ENCODE results near the gene YWHAG. TPM values are rescaled to one million over a fixed set of nuclear protein-coding genes. Genes with fewer than 3 reads are reported as not detected.
A peak's percentile ranks its signal among the peaks of the same experiment; 100 is the strongest.

Gene YWHAG
- total and polyA plus RNA-seq, 4 donors: 11.6 to 46.7 (median 43.5) TPM

DNA sequence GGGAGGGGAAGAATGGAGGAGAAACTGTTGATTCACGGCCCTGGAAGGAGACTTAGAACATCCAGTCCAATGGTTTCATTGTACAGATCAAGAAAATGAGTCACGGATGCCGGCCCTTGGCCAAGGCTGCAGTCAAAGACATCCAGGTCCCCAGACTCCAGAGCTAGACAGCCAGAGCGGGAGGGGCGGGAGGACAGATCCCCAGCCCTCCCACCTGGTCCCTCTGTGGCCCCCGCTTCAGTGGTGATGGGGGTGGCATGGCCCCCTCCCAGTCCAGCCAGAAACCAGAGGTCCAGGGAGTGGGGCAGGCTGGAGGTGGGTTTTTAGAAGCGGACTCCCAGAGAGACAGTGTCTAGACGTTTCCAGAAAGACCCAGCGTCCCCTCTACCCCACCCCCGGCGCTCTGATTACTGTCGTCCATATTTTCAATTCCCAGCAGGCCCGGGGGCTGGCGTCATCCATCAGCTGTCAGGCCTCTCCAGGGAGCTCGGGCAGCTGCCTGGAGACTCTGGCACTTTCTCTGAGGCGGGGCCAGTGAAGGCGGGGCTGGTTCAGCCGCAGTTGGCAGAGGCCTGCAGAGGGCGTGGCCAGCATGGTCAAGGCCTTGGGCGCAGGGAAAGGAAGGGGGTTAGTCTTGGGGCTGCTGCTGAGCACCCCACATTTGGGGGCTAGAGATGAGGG is 64.3 kb downstream of the YWHAG start:
- H3K9ac ChIP-seq (ENCODE audit: low read depth in 1 of 2, low read length in 2 of 2): peak overlapping the region in 1 of 2 donors; percentile 46

More for the DNA sequence above, 64.3 kb downstream of the YWHAG start:
- H3K36me3 ChIP-seq (ENCODE audit: control insufficient read depth in 4 of 4, insufficient read depth in 3 of 4, low read depth in 1 of 4, low read length in 3 of 4): no peaks in the 10 kb centered on the region
- H3K9me3 ChIP-seq (ENCODE audit: control insufficient read depth in 4 of 4, low read length in 3 of 4): no peaks in the 10 kb centered on the region
- 32% methylated on average over 20 of the region's 20 CpGs for WGBS
- no peaks in the 10 kb centered on the region for H3K27me3 ChIP-seq (ENCODE audit: control insufficient read depth in 4 of 4, insufficient read depth in 4 of 4, low read length in 3 of 4)
- TF ChIP-seq, protein P1, sequence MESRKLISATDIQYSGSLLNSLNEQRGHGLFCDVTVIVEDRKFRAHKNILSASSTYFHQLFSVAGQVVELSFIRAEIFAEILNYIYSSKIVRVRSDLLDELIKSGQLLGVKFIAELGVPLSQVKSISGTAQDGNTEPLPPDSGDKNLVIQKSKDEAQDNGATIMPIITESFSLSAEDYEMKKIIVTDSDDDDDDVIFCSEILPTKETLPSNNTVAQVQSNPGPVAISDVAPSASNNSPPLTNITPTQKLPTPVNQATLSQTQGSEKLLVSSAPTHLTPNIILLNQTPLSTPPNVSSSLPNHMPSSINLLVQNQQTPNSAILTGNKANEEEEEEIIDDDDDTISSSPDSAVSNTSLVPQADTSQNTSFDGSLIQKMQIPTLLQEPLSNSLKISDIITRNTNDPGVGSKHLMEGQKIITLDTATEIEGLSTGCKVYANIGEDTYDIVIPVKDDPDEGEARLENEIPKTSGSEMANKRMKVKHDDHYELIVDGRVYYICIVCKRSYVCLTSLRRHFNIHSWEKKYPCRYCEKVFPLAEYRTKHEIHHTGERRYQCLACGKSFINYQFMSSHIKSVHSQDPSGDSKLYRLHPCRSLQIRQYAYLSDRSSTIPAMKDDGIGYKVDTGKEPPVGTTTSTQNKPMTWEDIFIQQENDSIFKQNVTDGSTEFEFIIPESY (IDR thresholded peaks at IDR 0.05): peak; percentile 69
- TF ChIP-seq, protein P2, sequence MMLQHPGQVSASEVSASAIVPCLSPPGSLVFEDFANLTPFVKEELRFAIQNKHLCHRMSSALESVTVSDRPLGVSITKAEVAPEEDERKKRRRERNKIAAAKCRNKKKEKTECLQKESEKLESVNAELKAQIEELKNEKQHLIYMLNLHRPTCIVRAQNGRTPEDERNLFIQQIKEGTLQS (IDR thresholded peaks at IDR 0.05): no peak
- TF ChIP-seq SP1 (IDR thresholded peaks at IDR 0.05) (peak; percentile 63), JUND (IDR thresholded peaks at IDR 0.05) (peak in 1 of 2 donors; percentile 74), FOXA2 (IDR thresholded peaks at IDR 0.05) (no peak), EGR1 (IDR thresholded peaks at IDR 0.05; ENCODE audit: low read depth in 2 of 2) (no peak), YY1 (IDR thresholded peaks at IDR 0.05) (peak; percentile 96), NR2F2 (IDR thresholded peaks at IDR 0.05) (peak; percentile 22), GABPA (IDR thresholded peaks at IDR 0.05 in 1 of 2, conservative IDR thresholded peaks at IDR 0.05 in 1 of 2) (no peak), REST (IDR thresholded peaks at IDR 0.05) (peak; percentile 39), HNF4A (conservative IDR thresholded peaks at IDR 0.05) (peak in 1 of 2 donors; percentile 13), RAD21 (IDR thresholded peaks at IDR 0.05) (no peak), TAF1 (conservative IDR thresholded peaks at IDR 0.05) (no peak), RXRA (IDR thresholded peaks at IDR 0.05) (peak in 1 of 2 donors; percentile 42), HNF4G (IDR thresholded peaks at IDR 0.05) (no peak), FOXA1 (IDR thresholded peaks at IDR 0.05) (no peak)
- TF ChIP-seq, protein P3, sequence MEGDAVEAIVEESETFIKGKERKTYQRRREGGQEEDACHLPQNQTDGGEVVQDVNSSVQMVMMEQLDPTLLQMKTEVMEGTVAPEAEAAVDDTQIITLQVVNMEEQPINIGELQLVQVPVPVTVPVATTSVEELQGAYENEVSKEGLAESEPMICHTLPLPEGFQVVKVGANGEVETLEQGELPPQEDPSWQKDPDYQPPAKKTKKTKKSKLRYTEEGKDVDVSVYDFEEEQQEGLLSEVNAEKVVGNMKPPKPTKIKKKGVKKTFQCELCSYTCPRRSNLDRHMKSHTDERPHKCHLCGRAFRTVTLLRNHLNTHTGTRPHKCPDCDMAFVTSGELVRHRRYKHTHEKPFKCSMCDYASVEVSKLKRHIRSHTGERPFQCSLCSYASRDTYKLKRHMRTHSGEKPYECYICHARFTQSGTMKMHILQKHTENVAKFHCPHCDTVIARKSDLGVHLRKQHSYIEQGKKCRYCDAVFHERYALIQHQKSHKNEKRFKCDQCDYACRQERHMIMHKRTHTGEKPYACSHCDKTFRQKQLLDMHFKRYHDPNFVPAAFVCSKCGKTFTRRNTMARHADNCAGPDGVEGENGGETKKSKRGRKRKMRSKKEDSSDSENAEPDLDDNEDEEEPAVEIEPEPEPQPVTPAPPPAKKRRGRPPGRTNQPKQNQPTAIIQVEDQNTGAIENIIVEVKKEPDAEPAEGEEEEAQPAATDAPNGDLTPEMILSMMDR (IDR thresholded peaks at IDR 0.05; ENCODE audit: low read depth, low read length, missing input control): no peak
- TF ChIP-seq, protein P4, sequence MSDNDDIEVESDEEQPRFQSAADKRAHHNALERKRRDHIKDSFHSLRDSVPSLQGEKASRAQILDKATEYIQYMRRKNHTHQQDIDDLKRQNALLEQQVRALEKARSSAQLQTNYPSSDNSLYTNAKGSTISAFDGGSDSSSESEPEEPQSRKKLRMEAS (IDR thresholded peaks at IDR 0.05): peak; percentile 56
- H3K4me1 ChIP-seq (ENCODE audit: control insufficient read depth in 4 of 4, insufficient read depth in 4 of 4, low read length in 3 of 4): peaks cover 0 to 20% (median 13%) of the 10 kb centered on the region in 4 donors
- H3K4me3 ChIP-seq (ENCODE audit: low read depth in 1 of 3, low read length in 3 of 3): no peak overlapping the region
- H3K27ac ChIP-seq (ENCODE audit: low read depth in 1 of 2, low read length in 2 of 2): peak overlapping the region; percentile 62 to 79
- DNase-seq (ENCODE audit: low spot score): peak; percentile 81
